HFFc6 (cell line): ENCODE data around the gene UMODL1. TPM values are rescaled to one million over a fixed set of nuclear protein-coding genes. Genes with fewer than 3 reads are reported as not detected.

ENCODE experiments used
- DNase-seq: peaks from one replicate; pipeline ENCODE4 v3.0.0-alpha.2; 2018
- H3K27ac Mint-ChIP-seq: 2 replicates; pipeline ENCODE4 v1.8.0; 2020; ENCODE audit warnings: mild to moderate bottlenecking, mixed read lengths
- H3K27me3 Mint-ChIP-seq: 2 replicates; pipeline ENCODE4 v1.8.0; 2021; ENCODE audit warnings: mild to moderate bottlenecking, moderate library complexity, mixed read lengths; ENCODE audit not compliant: insufficient read depth
- H3K36me3 Mint-ChIP-seq: 2 replicates; pipeline ENCODE4 v1.8.0; 2021; ENCODE audit warnings: low read depth, mixed read lengths
- H3K4me1 Mint-ChIP-seq: 2 replicates; pipeline ENCODE4 v1.8.0; 2020; ENCODE audit warnings: low read depth, mixed read lengths
- H3K4me3 Mint-ChIP-seq: 2 replicates; pipeline ENCODE4 v1.8.0; 2020; ENCODE audit warnings: mild to moderate bottlenecking, moderate library complexity, mixed read lengths
- H3K9me3 Mint-ChIP-seq: 2 replicates; pipeline ENCODE4 v1.8.0; 2020; ENCODE audit warnings: mild to moderate bottlenecking, mixed read lengths
- total RNA-seq, 6 experiments: library from RNA; stranded (reverse); fragmentation: NEBNext Ultra II Directional; extraction: Animal tissue kit (Norgen Biotek cat#: 25700); gene quantifications; 2 replicates in 1 of 6; 3 replicates in 5 of 6; pipeline ENCODE4 v1.2.3, GENCODE V29; 2021
- TF ChIP-seq, protein P1 (sequence below): fragments of 200-600 bp; sonication (generic); IDR thresholded peaks from 2 replicates; pipeline ENCODE4 v1.5.0; 2021; ENCODE audit warnings: antibody characterized with exemption, mild to moderate bottlenecking

UMODL1 gene
- total RNA-seq, 6 experiments from 2014 or later, result not detected

DNA sequence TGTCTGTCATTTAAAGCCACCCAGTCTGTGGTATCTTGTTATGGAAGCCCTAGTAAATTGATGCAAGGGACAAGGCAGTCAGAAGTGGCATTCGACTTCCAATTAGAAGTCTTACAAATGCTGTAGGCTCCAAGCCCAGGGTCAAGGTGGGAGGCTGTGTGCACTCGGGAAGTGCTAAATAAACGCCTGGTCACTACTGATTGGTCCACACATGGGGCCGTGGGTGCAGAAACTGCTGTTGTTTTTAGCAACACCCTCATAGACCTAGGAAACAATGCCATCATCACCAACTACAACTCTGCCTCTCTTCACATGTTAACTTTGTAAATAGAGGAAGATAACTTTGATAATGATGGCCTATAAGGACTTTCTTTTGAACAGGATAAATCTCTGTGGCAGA lies 40.8 kb upstream of the UMODL1 start:
- Mint-ChIP-seq H3K36me3 (no peaks in the 10 kb centered on the region), H3K4me3 (no peak overlapping the region), H3K9me3 (no peaks in the 10 kb centered on the region; the same call in 1 of the 2 replicates), H3K27ac (no peak overlapping the region), H3K4me1 (peaks cover 13% of the 10 kb centered on the region), H3K27me3 (no peaks in the 10 kb centered on the region; the same call in 1 of the 2 replicates)
- DNase-seq, result no peak
- TF ChIP-seq, protein P1, sequence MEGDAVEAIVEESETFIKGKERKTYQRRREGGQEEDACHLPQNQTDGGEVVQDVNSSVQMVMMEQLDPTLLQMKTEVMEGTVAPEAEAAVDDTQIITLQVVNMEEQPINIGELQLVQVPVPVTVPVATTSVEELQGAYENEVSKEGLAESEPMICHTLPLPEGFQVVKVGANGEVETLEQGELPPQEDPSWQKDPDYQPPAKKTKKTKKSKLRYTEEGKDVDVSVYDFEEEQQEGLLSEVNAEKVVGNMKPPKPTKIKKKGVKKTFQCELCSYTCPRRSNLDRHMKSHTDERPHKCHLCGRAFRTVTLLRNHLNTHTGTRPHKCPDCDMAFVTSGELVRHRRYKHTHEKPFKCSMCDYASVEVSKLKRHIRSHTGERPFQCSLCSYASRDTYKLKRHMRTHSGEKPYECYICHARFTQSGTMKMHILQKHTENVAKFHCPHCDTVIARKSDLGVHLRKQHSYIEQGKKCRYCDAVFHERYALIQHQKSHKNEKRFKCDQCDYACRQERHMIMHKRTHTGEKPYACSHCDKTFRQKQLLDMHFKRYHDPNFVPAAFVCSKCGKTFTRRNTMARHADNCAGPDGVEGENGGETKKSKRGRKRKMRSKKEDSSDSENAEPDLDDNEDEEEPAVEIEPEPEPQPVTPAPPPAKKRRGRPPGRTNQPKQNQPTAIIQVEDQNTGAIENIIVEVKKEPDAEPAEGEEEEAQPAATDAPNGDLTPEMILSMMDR, result no peak

DNA sequence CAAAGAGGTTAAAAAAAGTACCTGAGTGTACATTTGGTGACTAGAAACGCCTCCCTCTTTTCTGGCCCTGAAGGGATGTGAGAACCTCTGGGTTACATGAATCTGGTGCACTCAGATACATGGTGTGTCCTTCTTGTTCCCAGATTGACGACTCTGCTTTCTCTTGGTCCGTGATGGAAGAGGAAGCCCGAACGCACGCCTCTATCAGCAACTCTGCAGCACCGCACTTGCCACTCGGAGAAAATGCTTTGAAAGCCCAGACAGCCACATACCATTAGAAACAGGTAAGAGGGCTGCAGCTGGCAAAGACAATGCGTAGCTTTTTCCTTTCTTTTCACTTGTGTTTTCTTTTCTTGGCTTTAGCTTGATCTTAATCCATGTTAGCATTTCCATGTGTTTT lies 39.9 kb upstream of the UMODL1 start:
- Mint-ChIP-seq H3K9me3 (no peaks in the 10 kb centered on the region; the same call in 1 of the 2 replicates), H3K27me3 (no peaks in the 10 kb centered on the region; the same call in 1 of the 2 replicates), H3K36me3 (peaks cover 3% of the 10 kb centered on the region; the same call in 1 of the 2 replicates), H3K4me3 (no peak overlapping the region), H3K27ac (no peak overlapping the region), H3K4me1 (peaks cover 7% of the 10 kb centered on the region)
- TF ChIP-seq, protein P1, result no peak
- no peak for DNase-seq

DNA sequence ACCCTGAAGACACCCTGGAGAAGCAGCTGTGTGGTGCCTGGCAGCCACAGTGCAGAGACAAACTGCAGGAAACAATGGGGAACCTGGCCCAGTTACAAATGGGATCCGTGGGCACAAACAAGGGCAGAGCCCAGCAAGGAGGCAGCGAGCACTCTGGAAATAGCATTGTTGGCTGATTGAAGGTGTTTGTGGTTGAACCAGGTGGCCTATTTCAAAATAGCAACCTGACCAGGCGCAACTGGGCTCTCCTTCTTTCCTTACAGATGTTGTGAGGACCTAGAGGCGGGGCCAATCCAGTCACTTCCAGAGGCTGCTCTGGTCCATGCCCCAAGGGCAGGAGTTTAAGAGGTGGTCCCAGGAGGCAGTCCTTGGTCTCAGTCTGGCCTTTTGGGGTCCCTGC lies 39.3 kb upstream of the UMODL1 start:
- Mint-ChIP-seq H3K27me3 (no peaks in the 10 kb centered on the region; the same call in 1 of the 2 replicates), H3K4me3 (no peak overlapping the region), H3K27ac (no peak overlapping the region), H3K4me1 (peaks cover 4% of the 10 kb centered on the region; the same call in 1 of the 2 replicates), H3K9me3 (no peaks in the 10 kb centered on the region; the same call in 1 of the 2 replicates), H3K36me3 (peaks cover 6% of the 10 kb centered on the region; the same call in 1 of the 2 replicates)
- TF ChIP-seq, protein P1, result no peak
- DNase-seq, result no peak

DNA sequence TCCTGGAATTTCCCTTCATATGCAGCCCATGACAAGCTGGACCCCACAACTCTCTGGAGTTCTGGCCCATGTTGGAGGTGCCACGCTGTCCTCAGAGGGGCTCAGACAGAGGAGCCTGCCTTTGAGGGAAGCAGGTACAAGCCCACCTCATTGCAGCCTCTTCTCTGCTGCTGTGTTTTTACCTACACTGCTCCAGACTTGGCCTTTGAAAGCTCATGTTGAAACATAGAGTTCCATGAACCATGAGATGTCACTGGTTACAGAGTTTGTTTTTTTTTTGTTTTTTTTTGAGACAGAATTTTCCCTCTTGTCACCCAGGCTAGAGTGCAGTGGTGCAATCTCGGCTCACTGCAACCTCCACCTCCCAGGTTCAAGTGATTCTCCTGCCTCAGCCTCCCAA lies 38.9 kb upstream of the UMODL1 start:
- peaks cover 6% of the 10 kb centered on the region; the same call in 1 of the 2 replicates for H3K36me3 Mint-ChIP-seq
- H3K27ac Mint-ChIP-seq, result no peak overlapping the region
- TF ChIP-seq, protein P1, result no peak
- DNase-seq, result no peak
- no peak overlapping the region for H3K4me3 Mint-ChIP-seq
- H3K27me3 Mint-ChIP-seq, result no peaks in the 10 kb centered on the region; the same call in 1 of the 2 replicates
- no peaks in the 10 kb centered on the region; the same call in 1 of the 2 replicates for H3K9me3 Mint-ChIP-seq
- H3K4me1 Mint-ChIP-seq, result peaks cover 4% of the 10 kb centered on the region; the same call in 1 of the 2 replicates

DNA sequence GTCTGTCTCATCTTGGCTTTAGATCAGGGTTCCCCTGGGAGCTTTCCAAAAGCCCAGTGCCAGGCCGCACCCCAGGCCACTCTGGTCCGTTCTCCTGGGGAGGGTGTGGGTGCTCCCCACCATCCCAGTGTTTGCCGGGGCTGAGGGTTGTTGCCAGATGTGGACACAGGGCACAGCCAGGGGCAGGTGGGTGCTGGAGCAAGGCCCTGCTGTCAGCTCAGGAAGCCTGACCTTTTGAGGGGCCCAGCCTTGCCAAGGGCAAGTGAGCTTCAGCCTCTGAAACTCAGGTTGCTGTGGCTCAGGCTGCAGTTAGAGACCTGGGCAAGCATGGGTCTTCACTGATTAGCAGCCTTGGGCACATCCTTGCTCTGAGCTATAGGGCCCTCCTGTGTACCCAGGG lies 38.1 kb upstream of the UMODL1 start:
- no peaks in the 10 kb centered on the region; the same call in 1 of the 2 replicates for H3K27me3 Mint-ChIP-seq
- H3K9me3 Mint-ChIP-seq, result no peaks in the 10 kb centered on the region; the same call in 1 of the 2 replicates
- no peak overlapping the region for H3K27ac Mint-ChIP-seq
- H3K4me1 Mint-ChIP-seq, result peaks cover 4% of the 10 kb centered on the region; the same call in 1 of the 2 replicates
- H3K4me3 Mint-ChIP-seq, result no peak overlapping the region
- no peak for DNase-seq
- H3K36me3 Mint-ChIP-seq, result peaks cover 6% of the 10 kb centered on the region; the same call in 1 of the 2 replicates
- TF ChIP-seq, protein P1, result no peak
